ENCODE data around the gene SARM1.

SARM1 gene

DNA sequence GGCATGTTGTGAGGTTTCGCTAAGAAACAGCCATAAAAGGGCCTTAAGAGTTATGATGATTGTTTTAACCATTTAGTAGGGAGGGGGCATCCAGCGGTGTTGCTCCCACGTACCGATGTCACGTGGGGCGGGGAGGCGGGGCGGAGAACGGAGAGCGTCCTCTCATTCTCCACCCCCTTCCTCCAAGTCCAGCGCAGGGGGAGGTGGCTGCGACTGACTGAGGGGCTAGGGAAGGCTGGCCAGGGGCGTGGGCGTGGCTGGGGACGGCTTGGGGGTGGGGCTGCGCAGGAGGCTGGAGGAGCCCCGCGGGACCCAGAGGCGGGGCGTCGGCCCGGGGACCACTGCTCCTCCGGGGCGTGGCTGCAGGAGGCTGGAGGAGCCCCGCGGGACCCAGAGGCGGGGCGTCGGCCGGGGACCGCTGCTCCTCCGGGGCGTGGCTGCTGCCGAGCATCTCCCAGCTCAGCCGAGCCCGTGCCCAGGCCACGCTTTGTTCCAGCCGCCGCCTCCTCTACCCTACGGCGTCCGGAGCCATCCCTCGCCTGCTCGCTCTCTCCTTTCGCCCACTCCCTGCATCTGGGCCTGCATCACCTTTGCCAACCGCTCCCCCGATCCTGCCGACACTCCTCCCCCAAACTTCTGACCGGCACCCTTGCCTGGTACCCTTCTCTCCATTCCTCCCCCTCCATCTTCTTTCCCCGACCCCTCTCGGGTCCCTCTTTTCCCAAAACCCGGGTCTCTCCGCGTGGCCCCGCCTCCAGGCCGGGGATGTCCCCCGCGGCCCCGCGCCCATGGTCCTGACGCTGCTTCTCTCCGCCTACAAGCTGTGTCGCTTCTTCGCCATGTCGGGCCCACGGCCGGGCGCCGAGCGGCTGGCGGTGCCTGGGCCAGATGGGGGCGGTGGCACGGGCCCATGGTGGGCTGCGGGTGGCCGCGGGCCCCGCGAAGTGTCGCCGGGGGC is at the start of gene SARM1:
SARM1 (plus strand) TSS at position 450 of the 958 bp plus-strand sequence; CDS start at position 789, 339 bp downstream.
- H3K9me3 ChIP-seq (ENCODE audit: low read length), result no peaks in the 10 kb centered on the region

DNA sequence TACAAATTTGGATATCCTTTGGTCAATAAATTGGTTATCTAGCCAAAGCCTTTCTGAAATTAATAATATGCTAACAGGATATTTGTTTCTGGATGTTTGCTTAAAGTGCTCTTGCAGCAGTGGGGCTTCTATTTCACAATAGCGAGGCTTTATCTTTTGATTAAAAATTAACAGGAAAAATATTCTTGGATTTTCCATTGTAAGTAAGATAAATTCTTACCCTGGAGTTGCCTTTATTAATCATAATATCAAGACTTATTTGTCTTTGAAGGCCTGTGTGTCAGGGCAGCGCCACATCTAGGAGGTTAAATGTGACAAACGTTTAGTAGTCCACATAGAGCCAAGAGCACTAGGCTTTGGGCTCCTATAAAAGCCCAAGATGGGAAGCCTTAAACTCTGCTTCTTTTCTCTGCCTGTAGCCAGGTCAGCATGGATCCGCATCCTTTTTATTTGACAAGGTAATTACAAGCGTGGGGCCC is 47.2 kb upstream of the SARM1 start:
- peaks cover 40% of the 10 kb centered on the region for H3K4me1 ChIP-seq (ENCODE audit: insufficient read depth, low read length)
- H3K27me3 ChIP-seq (ENCODE audit: insufficient read depth, low read length), result no peaks in the 10 kb centered on the region
- no peak overlapping the region for H2AFZ ChIP-seq (ENCODE audit: low read depth, low read length)
- H3K9me3 ChIP-seq (ENCODE audit: low read length), result no peaks in the 10 kb centered on the region
- peaks cover 51% of the 10 kb centered on the region for H3K36me3 ChIP-seq (ENCODE audit: insufficient read depth, low read length)
- no peak overlapping the region for H3K4me3 ChIP-seq (ENCODE audit: low read length)

More for the DNA sequence above, at the start of gene SARM1:
- H3K4me3 ChIP-seq (ENCODE audit: low read length), result peak within 1 kb of the TSS; percentile 58
- H3K4me1 ChIP-seq (ENCODE audit: insufficient read depth, low read length), result peaks cover 28% of the 10 kb centered on the region
- peaks cover 7% of the 10 kb centered on the region for H3K36me3 ChIP-seq (ENCODE audit: insufficient read depth, low read length)
- H2AFZ ChIP-seq (ENCODE audit: low read depth, low read length), result peak within 1 kb of the TSS; percentile 51
- H3K27me3 ChIP-seq (ENCODE audit: insufficient read depth, low read length), result no peaks in the 10 kb centered on the region

DNA sequence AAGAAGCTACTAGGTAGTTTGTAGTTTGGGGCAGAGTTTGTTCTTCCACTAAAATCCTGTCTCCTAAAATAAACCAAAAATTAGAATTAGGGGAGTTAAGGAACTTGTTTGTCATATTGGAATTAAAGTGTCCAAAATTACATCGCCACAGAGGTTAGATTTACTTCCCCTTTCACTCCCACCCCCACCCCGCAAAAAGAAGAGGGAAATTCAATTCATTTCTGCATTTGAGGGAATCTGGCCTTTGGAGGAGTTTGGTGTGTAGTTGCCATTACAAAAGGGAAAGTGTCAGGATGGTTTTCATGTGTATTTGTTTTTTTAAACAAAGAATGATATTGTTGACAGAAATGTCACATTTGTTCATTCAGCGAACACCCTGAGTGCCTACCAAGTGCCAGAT is 46.7 kb upstream of the SARM1 start:
- peaks cover 53% of the 10 kb centered on the region for H3K36me3 ChIP-seq (ENCODE audit: insufficient read depth, low read length)
- no peak overlapping the region for H2AFZ ChIP-seq (ENCODE audit: low read depth, low read length)
- no peak overlapping the region for H3K4me3 ChIP-seq (ENCODE audit: low read length)

GRCh38 chr17:28325211-28325610 is 46.3 kb upstream of the SARM1 start:
- H3K4me3 ChIP-seq (ENCODE audit: low read length), result no peak overlapping the region
- no peak overlapping the region for H2AFZ ChIP-seq (ENCODE audit: low read depth, low read length)

More for the DNA sequence above, 46.7 kb upstream of the SARM1 start:
- Histone ChIP-seq H3K4me1 (ENCODE audit: insufficient read depth, low read length) (peaks cover 40% of the 10 kb centered on the region), H3K9me3 (ENCODE audit: low read length) (no peaks in the 10 kb centered on the region), H3K27me3 (ENCODE audit: insufficient read depth, low read length) (no peaks in the 10 kb centered on the region)

DNA sequence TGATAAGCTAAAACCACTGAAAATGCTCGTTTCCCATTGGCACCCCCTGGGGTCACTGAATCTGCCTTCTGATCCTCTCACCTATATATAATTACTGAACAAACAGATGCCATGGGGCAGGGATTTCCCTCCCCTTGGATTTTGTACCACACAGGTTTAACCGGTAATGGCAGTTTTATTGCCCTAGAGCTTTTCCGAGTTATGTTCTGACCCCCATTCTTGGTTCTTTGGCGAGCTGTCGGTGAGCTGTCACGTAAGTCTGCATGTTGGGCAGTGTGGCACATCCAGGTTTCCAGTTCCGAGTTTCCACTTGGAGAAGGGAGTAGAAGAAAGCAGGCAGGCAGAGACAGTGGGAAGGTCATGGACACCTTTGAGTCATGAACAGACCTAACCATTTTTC is 45.4 kb upstream of the SARM1 start:
- Histone ChIP-seq H2AFZ (ENCODE audit: low read depth, low read length) (no peak overlapping the region), H3K36me3 (ENCODE audit: insufficient read depth, low read length) (peaks cover 55% of the 10 kb centered on the region), H3K27me3 (ENCODE audit: insufficient read depth, low read length) (no peaks in the 10 kb centered on the region), H3K4me3 (ENCODE audit: low read length) (no peak overlapping the region), H3K9me3 (ENCODE audit: low read length) (no peaks in the 10 kb centered on the region), H3K4me1 (ENCODE audit: insufficient read depth, low read length) (peaks cover 28% of the 10 kb centered on the region)

More at GRCh38 chr17:28325211-28325610, 46.3 kb upstream of the SARM1 start:
- H3K36me3 ChIP-seq (ENCODE audit: insufficient read depth, low read length), result peaks cover 53% of the 10 kb centered on the region
- peaks cover 36% of the 10 kb centered on the region for H3K4me1 ChIP-seq (ENCODE audit: insufficient read depth, low read length)
- no peaks in the 10 kb centered on the region for H3K9me3 ChIP-seq (ENCODE audit: low read length)
- H3K27me3 ChIP-seq (ENCODE audit: insufficient read depth, low read length), result no peaks in the 10 kb centered on the region

DNA sequence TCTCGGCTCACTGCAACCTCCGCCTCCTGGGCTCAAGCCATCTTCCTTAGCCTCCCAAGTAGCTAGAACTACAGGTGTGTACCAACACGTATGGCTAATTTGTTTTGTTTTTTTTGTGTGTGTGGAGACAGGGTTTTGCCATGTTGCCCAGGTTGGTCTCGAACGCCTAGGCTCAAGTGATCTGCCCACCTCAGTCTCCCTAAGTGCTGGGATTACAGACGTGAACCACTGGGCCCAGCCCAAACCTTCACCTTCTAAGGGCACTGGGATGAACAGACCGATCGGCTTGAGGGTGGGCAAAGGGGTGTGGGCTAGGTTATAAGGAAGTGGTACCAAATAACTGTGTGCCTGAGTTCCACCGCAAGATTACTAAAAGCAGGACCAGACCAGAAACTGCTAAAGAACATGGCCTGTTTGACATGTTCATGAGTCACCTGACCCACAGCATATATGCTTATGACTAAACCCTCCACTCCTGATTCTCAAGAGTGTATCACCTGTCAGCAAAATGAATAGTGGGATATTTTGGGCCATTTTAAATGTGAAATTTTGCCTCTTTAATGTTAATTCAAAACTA is 44.4 kb upstream of the SARM1 start:
- no peaks in the 10 kb centered on the region for H3K9me3 ChIP-seq (ENCODE audit: low read length)
- peaks cover 22% of the 10 kb centered on the region for H3K4me1 ChIP-seq (ENCODE audit: insufficient read depth, low read length)
- no peak overlapping the region for H3K4me3 ChIP-seq (ENCODE audit: low read length)
- peaks cover 58% of the 10 kb centered on the region for H3K36me3 ChIP-seq (ENCODE audit: insufficient read depth, low read length)
- no peak overlapping the region for H2AFZ ChIP-seq (ENCODE audit: low read depth, low read length)
- no peaks in the 10 kb centered on the region for H3K27me3 ChIP-seq (ENCODE audit: insufficient read depth, low read length)

DNA sequence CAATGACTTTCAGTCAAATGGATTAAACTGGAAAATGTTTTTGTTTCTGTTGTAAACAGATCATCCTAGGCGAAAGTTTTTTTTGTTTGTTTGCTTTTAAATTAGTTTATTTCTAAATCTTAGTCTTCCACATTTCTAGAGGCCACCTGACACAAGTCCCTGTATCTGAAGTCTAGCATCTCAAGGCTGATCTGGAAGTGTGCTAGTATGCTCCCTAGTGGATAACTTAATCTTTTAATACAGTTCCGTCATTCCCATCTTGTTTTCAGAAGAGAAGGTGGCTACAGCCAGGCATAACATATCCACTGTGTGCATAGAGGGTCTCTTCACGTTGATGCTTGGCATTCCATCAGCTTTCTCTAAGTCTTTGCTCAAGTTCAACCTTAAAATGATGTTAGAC is 43.8 kb upstream of the SARM1 start:
- Histone ChIP-seq H3K36me3 (ENCODE audit: insufficient read depth, low read length) (peaks cover 60% of the 10 kb centered on the region), H3K27me3 (ENCODE audit: insufficient read depth, low read length) (no peaks in the 10 kb centered on the region), H3K9me3 (ENCODE audit: low read length) (no peaks in the 10 kb centered on the region), H2AFZ (ENCODE audit: low read depth, low read length) (no peak overlapping the region), H3K4me1 (ENCODE audit: insufficient read depth, low read length) (peaks cover 22% of the 10 kb centered on the region), H3K4me3 (ENCODE audit: low read length) (no peak overlapping the region)

DNA sequence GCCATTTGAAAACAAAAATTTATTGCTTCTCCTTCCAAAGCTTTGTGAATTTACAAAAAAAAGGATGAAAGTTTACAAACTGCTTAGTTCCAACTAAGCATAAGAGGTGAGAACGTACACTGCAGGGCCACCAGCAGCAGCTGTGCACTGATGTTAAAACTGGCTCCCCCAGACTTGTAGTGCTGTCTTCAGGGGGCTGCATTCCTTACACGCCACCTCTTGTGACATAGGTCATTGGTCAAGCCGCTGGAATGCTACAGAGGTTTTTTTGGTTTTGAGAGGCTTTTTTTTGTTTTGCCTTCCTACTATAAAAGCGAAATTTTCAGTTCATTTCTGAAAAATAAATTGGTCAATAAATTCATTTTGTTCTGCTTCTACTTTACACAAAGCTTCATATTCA is 43.2 kb upstream of the SARM1 start:
- H3K27me3 ChIP-seq (ENCODE audit: insufficient read depth, low read length), result no peaks in the 10 kb centered on the region
- peaks cover 22% of the 10 kb centered on the region for H3K4me1 ChIP-seq (ENCODE audit: insufficient read depth, low read length)
- no peak overlapping the region for H3K4me3 ChIP-seq (ENCODE audit: low read length)
- H2AFZ ChIP-seq (ENCODE audit: low read depth, low read length), result no peak overlapping the region
- no peaks in the 10 kb centered on the region for H3K9me3 ChIP-seq (ENCODE audit: low read length)
- peaks cover 60% of the 10 kb centered on the region for H3K36me3 ChIP-seq (ENCODE audit: insufficient read depth, low read length)

DNA sequence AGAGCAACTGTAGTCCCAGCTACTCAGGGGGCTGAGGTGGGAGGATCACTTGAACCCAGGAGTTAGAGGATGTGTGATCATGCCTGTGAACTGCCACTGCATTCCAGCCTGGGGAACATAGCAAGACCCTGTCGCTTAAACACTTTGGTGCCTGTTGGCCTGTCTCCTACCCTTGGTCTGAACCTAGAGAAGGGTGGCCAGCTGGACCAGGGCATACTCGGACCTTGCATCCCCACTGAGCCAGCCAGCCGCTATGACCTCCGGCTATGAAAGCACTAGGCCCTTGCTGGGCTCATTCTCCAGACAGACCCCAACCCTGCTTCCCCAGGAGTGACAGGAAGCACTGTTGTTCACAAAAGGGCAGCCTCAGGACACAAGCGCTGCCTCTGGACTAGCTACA is 40.8 kb upstream of the SARM1 start:
- Histone ChIP-seq H3K4me1 (ENCODE audit: insufficient read depth, low read length) (peaks cover 28% of the 10 kb centered on the region), H3K9me3 (ENCODE audit: low read length) (no peaks in the 10 kb centered on the region), H3K36me3 (ENCODE audit: insufficient read depth, low read length) (peaks cover 52% of the 10 kb centered on the region), H3K4me3 (ENCODE audit: low read length) (no peak overlapping the region), H2AFZ (ENCODE audit: low read depth, low read length) (no peak overlapping the region), H3K27me3 (ENCODE audit: insufficient read depth, low read length) (no peaks in the 10 kb centered on the region)

- Histone ChIP-seq H2AFZ (ENCODE audit: low read depth, low read length) (no peak overlapping the region), H3K9me3 (ENCODE audit: low read length) (no peaks in the 10 kb centered on the region), H3K27me3 (ENCODE audit: insufficient read depth, low read length) (no peaks in the 10 kb centered on the region)
Measured at GRCh38 chr17:28331891-28332420, 39.5 kb upstream of the SARM1 start.

DNA sequence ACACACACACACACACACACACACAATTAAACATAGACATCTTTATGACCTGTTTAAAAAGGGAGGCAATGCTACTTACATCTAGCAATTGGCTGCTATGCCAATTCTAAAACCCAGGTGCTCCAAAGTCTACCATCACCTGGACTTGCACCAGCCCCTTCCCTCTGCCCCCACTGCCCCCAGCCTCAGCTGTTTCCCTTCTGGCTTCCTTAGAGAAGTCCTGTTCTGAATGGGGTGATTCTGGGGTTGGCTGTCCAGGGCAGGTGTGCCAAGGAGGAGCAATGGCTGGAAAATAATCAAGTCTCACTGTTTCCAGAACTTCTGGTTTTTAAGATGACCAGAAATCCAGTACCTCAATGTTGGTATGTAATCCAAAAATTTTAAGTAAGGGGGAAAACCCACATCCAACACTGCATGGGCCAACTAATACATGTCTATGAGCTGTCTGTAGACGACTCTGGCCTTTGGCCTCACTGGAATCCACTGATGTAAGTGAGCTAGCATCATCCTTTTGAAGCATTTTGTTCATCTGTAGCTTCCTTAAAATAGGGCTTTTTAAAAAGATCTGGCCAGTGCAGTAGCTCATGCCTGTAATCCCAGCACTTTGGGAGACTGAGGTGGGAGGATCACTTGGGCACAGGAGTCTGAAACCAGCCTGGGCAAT is 38.3 kb upstream of the SARM1 start:
- Histone ChIP-seq H3K36me3 (ENCODE audit: insufficient read depth, low read length) (peaks cover 27% of the 10 kb centered on the region), H3K9me3 (ENCODE audit: low read length) (no peaks in the 10 kb centered on the region), H3K27me3 (ENCODE audit: insufficient read depth, low read length) (no peaks in the 10 kb centered on the region), H3K4me1 (ENCODE audit: insufficient read depth, low read length) (peaks cover 24% of the 10 kb centered on the region), H3K4me3 (ENCODE audit: low read length) (no peak overlapping the region), H2AFZ (ENCODE audit: low read depth, low read length) (no peak overlapping the region)

More at GRCh38 chr17:28331891-28332420, 39.5 kb upstream of the SARM1 start:
- Histone ChIP-seq H3K4me1 (ENCODE audit: insufficient read depth, low read length) (peaks cover 32% of the 10 kb centered on the region), H3K36me3 (ENCODE audit: insufficient read depth, low read length) (peaks cover 39% of the 10 kb centered on the region), H3K4me3 (ENCODE audit: low read length) (no peak overlapping the region)

DNA sequence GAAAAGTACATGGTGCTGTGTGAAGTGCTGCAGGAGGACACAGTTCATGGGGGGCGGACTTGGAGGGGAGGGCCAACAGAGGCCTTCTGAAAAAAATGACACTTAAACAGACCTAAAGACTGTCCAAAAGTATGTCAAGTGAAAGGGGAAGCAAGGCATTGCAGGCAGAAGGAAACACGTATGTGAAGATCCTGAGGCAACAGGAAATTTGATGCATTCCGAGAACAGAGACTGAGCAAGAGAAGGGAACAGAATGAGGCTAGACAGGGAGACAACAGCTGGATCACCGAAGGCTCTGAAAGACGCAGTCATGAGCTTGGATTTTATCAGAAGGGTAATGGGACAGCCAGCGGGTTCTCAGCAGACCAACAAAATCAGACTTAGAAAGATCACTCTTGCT is 37.3 kb upstream of the SARM1 start:
- H3K27me3 ChIP-seq (ENCODE audit: insufficient read depth, low read length), result no peaks in the 10 kb centered on the region
- no peak overlapping the region for H2AFZ ChIP-seq (ENCODE audit: low read depth, low read length)
- peaks cover 18% of the 10 kb centered on the region for H3K36me3 ChIP-seq (ENCODE audit: insufficient read depth, low read length)
- peak overlapping the region; percentile 64 for H3K4me3 ChIP-seq (ENCODE audit: low read length)
- H3K9me3 ChIP-seq (ENCODE audit: low read length), result no peaks in the 10 kb centered on the region
- peaks cover 18% of the 10 kb centered on the region for H3K4me1 ChIP-seq (ENCODE audit: insufficient read depth, low read length)
